GM12878 (cell line): Measurements from ENCODE around the gene ISLR2. TPM values are rescaled to one million over a fixed set of nuclear protein-coding genes. Genes with fewer than 3 reads are reported as not detected.

Experiments
- ATAC-seq: fragments of 200-7000 bp; cut with Tn5 transposase; 3 replicates; pipeline ENCODE4 v1.9.1; 2020; ENCODE audit warnings: mild to moderate bottlenecking, moderate library complexity
- BruUV-seq: library from RNA; stranded (reverse); fragments of 400-500 nt; replicated peaks from 2 replicates; lab custom pipeline; 2021; lab: Mats Ljungman, UMichigan
- CTCF ChIA-PET: fragments of 300-600 bp; sonication (Branson Sonifier 250); formaldehyde crosslinking; extraction: SDS; loops from one replicate; lab custom pipeline; 2021; ENCODE audit warnings: inconsistent platforms; lab: Yijun Ruan, JAX
- POLR2A ChIA-PET: fragments of 350-600 bp; formaldehyde crosslinking; extraction: SDS; loops from one replicate; lab custom pipeline; 2021; ENCODE audit warnings: inconsistent platforms; lab: Charles Lee
- RAD21 ChIA-PET: fragments of 300-600 bp; sonication (Branson Sonifier 250); formaldehyde crosslinking; loops from one replicate; lab custom pipeline; 2023; ENCODE audit warnings: antibody characterized with exemption; ENCODE audit not compliant: unreplicated experiment; lab: Charles Lee
- SMC1A ChIA-PET: fragments of 300-600 bp; sonication (Branson Sonifier 250); formaldehyde crosslinking; loops from one replicate; lab custom pipeline; 2023; ENCODE audit not compliant: unreplicated experiment, uncharacterized antibody; lab: Charles Lee
- DNase-seq: peaks from one replicate; pipeline ENCODE4 v3.0.0-alpha.2; 2011; ENCODE audit warnings: low read depth, low spot score
- FAIRE-seq: peaks from 3 replicates; lab custom pipeline; 2011; peaks lifted over from hg19 to GRCh38; lab: Jason Lieb, UNC
- H2AFZ ChIP-seq: 2 replicates; pipeline ENCODE4 v1.6.0; 2011; ENCODE audit warnings: low read depth, low read length, control low read depth; ENCODE audit not compliant: control insufficient read depth
- H3K27ac ChIP-seq: 2 replicates; pipeline ENCODE4 v1.5.1; 2011; ENCODE audit warnings: control low read depth; ENCODE audit not compliant: control insufficient read depth, insufficient read depth
- H3K27me3 ChIP-seq, 2 experiments: replicated peaks in 1 of 2; 2 replicates each; pipeline versions ENCODE4 v1.6.0 to v1.6.1; 2011; ENCODE audit warnings: low read length in 1 of 2; ENCODE audit not compliant: control insufficient read depth in 2 of 2, insufficient read depth in 2 of 2
- H3K36me3 ChIP-seq, 2 experiments: 2 replicates each; pipeline ENCODE4 v1.5.1; 2011; ENCODE audit warnings: low read length in 1 of 2; ENCODE audit not compliant: control insufficient read depth in 2 of 2, insufficient read depth in 2 of 2
- H3K4me1 ChIP-seq: 2 replicates; pipeline ENCODE4 v1.6.1; 2011; ENCODE audit warnings: mild to moderate bottlenecking, low read length, moderate library complexity, mixed read lengths; ENCODE audit not compliant: control insufficient read depth, insufficient read depth
- H3K4me2 ChIP-seq: 2 replicates; pipeline ENCODE4 v1.6.0; 2011; ENCODE audit warnings: control low read depth; ENCODE audit not compliant: control insufficient read depth, insufficient read depth
- H3K4me3 ChIP-seq: fragments of 200-600 bp; sonication (generic); 2 replicates; pipeline ENCODE4 v1.5.1; 2016
- H3K79me2 ChIP-seq: 2 replicates; pipeline ENCODE4 v1.6.0; 2011; ENCODE audit warnings: low read length; ENCODE audit not compliant: control insufficient read depth, insufficient read depth
- H3K9ac ChIP-seq: 2 replicates; pipeline ENCODE4 v1.8.0; 2011; ENCODE audit warnings: low read length, control low read depth, mixed read lengths; ENCODE audit not compliant: control insufficient read depth, insufficient read depth
- H3K9me3 ChIP-seq: replicated peaks from 3 replicates; pipeline ENCODE4 v1.5.1; 2011; ENCODE audit warnings: mild to moderate bottlenecking, low read length; ENCODE audit not compliant: control insufficient read depth, insufficient read depth
- H4K20me1 ChIP-seq: 2 replicates; pipeline ENCODE4 v1.6.0; 2011; ENCODE audit not compliant: control insufficient read depth, insufficient read depth
- BCLAF1 ChIP-seq: fragments of 450-650 bp; IDR thresholded peaks from 2 replicates; pipeline ENCODE4 v1.6.1; 2017; ENCODE audit warnings: antibody characterized with exemption, mild to moderate bottlenecking, moderate library complexity
- E2F4 ChIP-seq: IDR thresholded peaks from 2 replicates; pipeline ENCODE4 v1.6.1; 2012; ENCODE audit warnings: low read depth, low read length, improper control_type of control experiment
- ELK1 ChIP-seq: IDR thresholded peaks from 2 replicates; pipeline ENCODE4 v1.6.1; 2012; ENCODE audit warnings: low read depth, low read length, improper control_type of control experiment
- NFYB ChIP-seq: IDR thresholded peaks from 2 replicates; pipeline ENCODE4 v1.6.1; 2011; ENCODE audit warnings: low read depth, mild to moderate bottlenecking, low read length, improper control_type of control experiment, moderate library complexity; ENCODE audit not compliant: insufficient read depth
- RUNX3 ChIP-seq: IDR thresholded peaks from 2 replicates; pipeline ENCODE4 v1.6.1; 2012; ENCODE audit warnings: low read length, inconsistent platforms
- SMARCA5 ChIP-seq: fragments of 450-650 bp; IDR thresholded peaks from 2 replicates; pipeline ENCODE4 v1.6.1; 2017; ENCODE audit warnings: mild to moderate bottlenecking
- SREBF2 ChIP-seq: IDR thresholded peaks from 2 replicates; pipeline ENCODE4 v1.6.1; 2012; ENCODE audit warnings: mild to moderate bottlenecking, low read length
- USF1 ChIP-seq: IDR thresholded peaks from 2 replicates; pipeline ENCODE4 v1.6.1; 2011; ENCODE audit warnings: borderline replicate concordance, low read depth, mild to moderate bottlenecking, moderate library complexity, mixed read lengths, low read length; ENCODE audit not compliant: insufficient read depth; ENCODE audit errors: extremely low read length
- ZNF384 ChIP-seq: IDR thresholded peaks from 2 replicates; pipeline ENCODE4 v1.6.1; 2012; ENCODE audit warnings: low read depth, mild to moderate bottlenecking, low read length, improper control_type of control experiment, borderline replicate concordance
- WGBS: methylation state at CpG from one replicate; pipeline ENCODE4 v1.1.6; 2016; ENCODE audit warnings: low lambda C conversion rate; ENCODE audit not compliant: insufficient replicate concordance, insufficient coverage; ENCODE audit errors: missing lambda C conversion rate; 5-methylcytosine and 5-hydroxymethylcytosine counted together
- in situ Hi-C: fragments of 300-500 bp; cut with MboI; formaldehyde crosslinking; loops from 9 replicates; pipeline ENCODE4 v1.14.3; 2018; ENCODE audit warnings: mixed read lengths
- intact Hi-C: fragments of 100-400 bp; cut with micrococcal nuclease; formaldehyde crosslinking; loops from one replicate; pipeline ENCODE4 v1.14.2; 2022; ENCODE audit not compliant: unreplicated experiment
- polyA plus RNA-seq, 11 experiments: library from polyadenylated mRNA; depleted of rRNA in 4 of 11; unstranded in 6 of 11; stranded (reverse) in 5 of 11; fragments of >200 nt; fragmentation: Nextera tagmentation in 4 of 11; fragmentation: Illumina TruSeq in 1 of 11; extraction: Ambion mirVana in 4 of 11; extraction: Trizol in 1 of 11; gene quantifications; 1 replicate in 1 of 11; 2 replicates in 10 of 11; pipeline versions ENCODE4 v1.2.1 to v1.2.3, GENCODE V29; 2011 to 2016; ENCODE audit warnings: inconsistent platforms in 2 of 11, missing spikeins in 2 of 11, low read depth in 1 of 11
- total RNA-seq, 4 experiments: library from RNA; depleted of rRNA in 3 of 4; stranded (reverse); fragments of >200 nt in 3 of 4; fragmentation: Illumina TruSeq in 1 of 4; extraction: Trizol in 1 of 4; gene quantifications; 2 replicates each; pipeline versions ENCODE4 v1.2.1 to v1.2.3, GENCODE V29; 2013 to 2021

ISLR2 gene
- total and polyA plus RNA-seq, 10 of the 15 experiments (the other 5 are each of a cell fraction or from before 2014, with no cell fraction given): 0.04 to 0.21 (median 0.07) TPM; not detected in 4

- intact Hi-C loops (no loop called here), in situ Hi-C loops (loop anchor here (5.0 to 10.0 kb wide), 2 partner anchors 184 to 1152 kb away; no protein-coding TSS in a partner anchor)
- ChIA-PET CTCF (interaction anchor here (0.7 to 2.3 kb wide), 3 partner anchors 152 to 198 kb away, joined by 3 to 19 read pairs (median 5); no protein-coding TSS in a partner anchor), POLR2A (no interaction called here), RAD21 (interaction anchor here (1.0 to 1.6 kb wide), 2 partner anchors 184 to 198 kb away, joined by 4 read pairs; no protein-coding TSS in a partner anchor), SMC1A (interaction anchor here (1.0 kb wide), 1 partner anchor 157 kb away, joined by 4 read pairs; no protein-coding TSS in a partner anchor)
- no peak; the same call in 2 of the 3 replicates for ATAC-seq
- Histone ChIP-seq H3K27me3 (peaks cover 2% of the 10 kb centered on the region in 2 experiments), H3K4me1 (peaks cover 20% of the 10 kb centered on the region), H2AFZ (no peak overlapping the region), H3K36me3 (no peaks in the 10 kb centered on the region), H3K79me2 (no peaks in the 10 kb centered on the region), H3K9me3 (no peaks in the 10 kb centered on the region), H3K4me3 (peak overlapping the region; percentile 40; the same call in 1 of the 2 replicates), H3K9ac (peak overlapping the region; percentile 29), H3K27ac (peak overlapping the region; percentile 27; the same call in 1 of the 2 replicates), H3K4me2 (peak overlapping the region; percentile 70), H4K20me1 (no peaks in the 10 kb centered on the region)
- no peak for DNase-seq
- WGBS: 28% methylated on average over 4 of the region's 4 CpGs
- no peak for TF ChIP-seq ELK1
- TF ChIP-seq USF1: no peak
- no peak for TF ChIP-seq ZNF384
- no peak for TF ChIP-seq E2F4
- no peak for TF ChIP-seq SREBF2
- no peak for TF ChIP-seq NFYB
- no peak for TF ChIP-seq SMARCA5
- TF ChIP-seq BCLAF1: no peak
- no peak for TF ChIP-seq RUNX3
- BruUV-seq: no TSS peak
- no peak for FAIRE-seq
These were observed 7.3 kb upstream of the ISLR2 start for GRCh38 chr15:74123131-74123429.
